ENCODE results near the gene LMBRD1. TPM values are rescaled to one million over a fixed set of nuclear protein-coding genes. Genes with fewer than 3 reads are reported as not detected.

LMBRD1 gene
- polyA plus RNA-seq, 1 donor (not counting 4 experiments of a cell fraction or from before 2014, with no cell fraction given): 30.1 TPM

DNA sequence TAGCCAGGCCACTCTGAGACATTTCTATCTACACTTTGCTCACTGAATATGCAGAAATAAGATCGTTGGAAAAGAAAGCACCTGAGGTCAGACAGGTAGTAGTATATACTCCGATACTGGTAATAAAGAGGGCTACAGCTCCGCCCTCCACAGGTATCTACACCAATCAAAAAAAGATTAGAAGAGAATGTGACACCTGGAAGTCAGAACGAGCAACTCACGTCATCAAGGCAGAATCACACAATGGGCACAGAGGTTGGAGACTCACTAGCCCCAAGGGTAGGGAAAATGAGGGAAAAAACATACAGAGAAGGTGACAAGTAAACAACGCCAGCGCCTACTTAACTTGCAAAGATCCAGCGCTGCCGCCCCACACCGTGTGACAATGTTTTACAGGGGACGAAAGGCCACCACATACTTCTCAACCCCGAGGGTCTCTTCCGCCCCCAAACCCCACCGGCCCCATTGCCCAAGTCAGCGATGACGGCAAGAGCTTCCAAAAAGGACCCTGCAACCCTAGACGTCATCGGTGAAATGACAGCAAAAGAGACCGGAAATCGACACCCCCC, 653 bp downstream of the LMBRD1 start:
- peak overlapping the region; percentile 75 to 88 (median 85) for H3K4me3 ChIP-seq (ENCODE audit: control insufficient read depth in 2 of 3, extremely low read depth in 1 of 3, insufficient read depth in 2 of 3, low read depth in 1 of 3, low read length in 3 of 3)
- FAIRE-seq (peak; percentile 77), DNase-seq (ENCODE audit: low read depth, low spot score) (peak; percentile 53)
- H4K20me1 ChIP-seq (ENCODE audit: control insufficient read depth, extremely low read depth, insufficient read depth, low read length): no peaks in the 10 kb centered on the region
- TF ChIP-seq EZH2 (IDR thresholded peaks at IDR 0.05; ENCODE audit: low read length): no peak
- TF ChIP-seq, protein P1, sequence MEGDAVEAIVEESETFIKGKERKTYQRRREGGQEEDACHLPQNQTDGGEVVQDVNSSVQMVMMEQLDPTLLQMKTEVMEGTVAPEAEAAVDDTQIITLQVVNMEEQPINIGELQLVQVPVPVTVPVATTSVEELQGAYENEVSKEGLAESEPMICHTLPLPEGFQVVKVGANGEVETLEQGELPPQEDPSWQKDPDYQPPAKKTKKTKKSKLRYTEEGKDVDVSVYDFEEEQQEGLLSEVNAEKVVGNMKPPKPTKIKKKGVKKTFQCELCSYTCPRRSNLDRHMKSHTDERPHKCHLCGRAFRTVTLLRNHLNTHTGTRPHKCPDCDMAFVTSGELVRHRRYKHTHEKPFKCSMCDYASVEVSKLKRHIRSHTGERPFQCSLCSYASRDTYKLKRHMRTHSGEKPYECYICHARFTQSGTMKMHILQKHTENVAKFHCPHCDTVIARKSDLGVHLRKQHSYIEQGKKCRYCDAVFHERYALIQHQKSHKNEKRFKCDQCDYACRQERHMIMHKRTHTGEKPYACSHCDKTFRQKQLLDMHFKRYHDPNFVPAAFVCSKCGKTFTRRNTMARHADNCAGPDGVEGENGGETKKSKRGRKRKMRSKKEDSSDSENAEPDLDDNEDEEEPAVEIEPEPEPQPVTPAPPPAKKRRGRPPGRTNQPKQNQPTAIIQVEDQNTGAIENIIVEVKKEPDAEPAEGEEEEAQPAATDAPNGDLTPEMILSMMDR (optimal IDR thresholded peaks at IDR 0.05 in 1 of 3, IDR thresholded peaks at IDR 0.05 in 1 of 3, conservative IDR thresholded peaks at IDR 0.05 in 1 of 3; ENCODE audit: extremely low read depth in 1 of 3, insufficient read depth in 2 of 3, low read length in 3 of 3): no peak
- H3K79me2 ChIP-seq (ENCODE audit: control insufficient read depth, insufficient read depth, low read length): peaks cover 12% of the 10 kb centered on the region
- H3K9me1 ChIP-seq (ENCODE audit: control insufficient read depth, extremely low read depth, insufficient read depth, low read length): no peaks in the 10 kb centered on the region
- peak overlapping the region; percentile 88 for H3K9ac ChIP-seq (ENCODE audit: control insufficient read depth, extremely low read depth, insufficient read depth, low read length)
- no peaks in the 10 kb centered on the region for H3K27me3 ChIP-seq (ENCODE audit: control insufficient read depth, extremely low read depth, insufficient read depth, low read length)
- H2AFZ ChIP-seq (ENCODE audit: control insufficient read depth, low read length): peak overlapping the region; percentile 92
- no peaks in the 10 kb centered on the region for H3K36me3 ChIP-seq (ENCODE audit: control insufficient read depth in 2 of 2, extremely low read depth in 1 of 2, insufficient read depth in 2 of 2, low read length in 2 of 2)
- H3K9me3 ChIP-seq (ENCODE audit: control insufficient read depth, low read depth, low read length): no peaks in the 10 kb centered on the region
- peak overlapping the region; percentile 85 for H3K27ac ChIP-seq (ENCODE audit: control insufficient read depth, insufficient read depth, low read length)
- dilution Hi-C loops (cut with MboI; ENCODE audit: extremely low pct_ligation_motif_present, low sequenced_read_pairs): no loop called here
- H3K4me2 ChIP-seq (ENCODE audit: control insufficient read depth, extremely low read depth, insufficient read depth, low read depth, low read length): peak overlapping the region; percentile 84
- peaks cover 12% of the 10 kb centered on the region for H3K4me1 ChIP-seq (ENCODE audit: control insufficient read depth, extremely low read depth, insufficient read depth, low read length)

DNA sequence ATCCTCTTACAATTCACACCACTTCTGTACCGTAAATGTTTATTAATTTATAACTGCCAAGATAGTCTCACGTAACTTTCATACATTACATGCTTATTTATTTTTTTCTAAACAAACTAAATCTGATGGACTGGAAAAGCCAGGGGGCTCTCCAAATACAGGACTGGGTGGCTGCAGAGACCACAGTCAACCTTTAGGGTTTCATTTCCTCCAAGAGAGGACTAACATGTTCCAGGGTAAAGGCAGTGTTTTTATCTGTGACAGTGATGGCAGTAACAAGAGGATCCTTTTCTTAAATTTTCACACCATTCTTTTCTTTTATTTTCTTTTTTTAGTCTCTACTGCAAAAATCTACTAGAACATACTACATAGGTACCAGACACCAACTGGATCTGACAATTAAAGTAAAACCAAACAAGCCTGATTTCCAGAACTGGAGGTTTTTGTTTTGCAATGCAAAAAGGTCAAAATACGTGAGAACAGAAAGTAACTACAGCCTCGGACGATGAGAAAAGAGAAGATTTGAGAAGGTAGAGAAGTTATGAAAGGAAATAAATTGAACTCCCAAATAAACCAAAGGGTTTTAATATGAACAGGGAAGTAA, 1.2 kb downstream of the LMBRD1 start:
- Histone ChIP-seq H3K9ac (ENCODE audit: control insufficient read depth, extremely low read depth, insufficient read depth, low read length) (no peak overlapping the region), H3K79me2 (ENCODE audit: control insufficient read depth, insufficient read depth, low read length) (peaks cover 12% of the 10 kb centered on the region), H3K4me2 (ENCODE audit: control insufficient read depth, extremely low read depth, insufficient read depth, low read depth, low read length) (peak overlapping the region; percentile 84), H3K4me1 (ENCODE audit: control insufficient read depth, extremely low read depth, insufficient read depth, low read length) (peaks cover 16% of the 10 kb centered on the region), H3K27ac (ENCODE audit: control insufficient read depth, insufficient read depth, low read length) (peak overlapping the region; percentile 85), H3K27me3 (ENCODE audit: control insufficient read depth, extremely low read depth, insufficient read depth, low read length) (no peaks in the 10 kb centered on the region), H3K36me3 (ENCODE audit: control insufficient read depth in 2 of 2, extremely low read depth in 1 of 2, insufficient read depth in 2 of 2, low read length in 2 of 2) (no peaks in the 10 kb centered on the region), H3K9me1 (ENCODE audit: control insufficient read depth, extremely low read depth, insufficient read depth, low read length) (no peaks in the 10 kb centered on the region), H3K9me3 (ENCODE audit: control insufficient read depth, low read depth, low read length) (no peaks in the 10 kb centered on the region), H3K4me3 (ENCODE audit: control insufficient read depth in 2 of 3, extremely low read depth in 1 of 3, insufficient read depth in 2 of 3, low read depth in 1 of 3, low read length in 3 of 3) (peak overlapping the region; percentile 75 to 88 (median 85)), H4K20me1 (ENCODE audit: control insufficient read depth, extremely low read depth, insufficient read depth, low read length) (no peaks in the 10 kb centered on the region), H2AFZ (ENCODE audit: control insufficient read depth, low read length) (peak overlapping the region; percentile 92)
- DNase-seq (ENCODE audit: low read depth, low spot score): no peak
- FAIRE-seq: no peak
- dilution Hi-C loops (cut with MboI; ENCODE audit: extremely low pct_ligation_motif_present, low sequenced_read_pairs): no loop called here
- TF ChIP-seq, protein P1 (optimal IDR thresholded peaks at IDR 0.05 in 1 of 3, IDR thresholded peaks at IDR 0.05 in 1 of 3, conservative IDR thresholded peaks at IDR 0.05 in 1 of 3; ENCODE audit: extremely low read depth in 1 of 3, insufficient read depth in 2 of 3, low read length in 3 of 3): no peak
- no peak for TF ChIP-seq EZH2 (IDR thresholded peaks at IDR 0.05; ENCODE audit: low read length)
